SK-N-SH (cell line): ENCODE measurements around the gene RBM46.

ENCODE experiments used
- ELF1 ChIP-seq: IDR thresholded peaks from 2 replicates; pipeline ENCODE4 v1.4.0; 2012
- EP300 ChIP-seq, 2 experiments: IDR thresholded peaks; 2 replicates each; pipeline versions ENCODE4 v1.4.0 to v1.6.1; 2012; ENCODE audit warnings: borderline replicate concordance in 1 of 2, low read depth in 1 of 2, low read length in 1 of 2
- EZH2phosphoT487 ChIP-seq: fragments of 200-600 bp; sonication (generic); IDR thresholded peaks from 2 replicates; pipeline ENCODE4 v1.6.1; 2017; ENCODE audit warnings: low read depth, mixed run types, mild to moderate bottlenecking, antibody characterized with exemption, moderate library complexity, borderline replicate concordance
- FOXM1 ChIP-seq: IDR thresholded peaks from 2 replicates; pipeline ENCODE4 v1.4.0; 2012; ENCODE audit warnings: low read depth, mild to moderate bottlenecking
- JUND ChIP-seq: IDR thresholded peaks from 2 replicates; pipeline ENCODE4 v1.4.0; 2012
- POLR2AphosphoS5 ChIP-seq: IDR thresholded peaks from 2 replicates; pipeline ENCODE4 v1.6.1; 2012; ENCODE audit warnings: low read depth, low read length
- RAD21 ChIP-seq: IDR thresholded peaks from 2 replicates; pipeline ENCODE4 v1.6.1; 2012; ENCODE audit warnings: mild to moderate bottlenecking, low read length
- RCOR1 ChIP-seq: fragments of 150-350 bp; IDR thresholded peaks from 2 replicates; pipeline ENCODE4 v1.6.1; 2017; ENCODE audit warnings: antibody characterized with exemption, low read length
- RFX5 ChIP-seq: IDR thresholded peaks from 2 replicates; pipeline ENCODE4 v1.6.1; 2012; ENCODE audit warnings: mild to moderate bottlenecking, improper control_type of control experiment, low read length
- TF ChIP-seq, protein P1 (sequence below): IDR thresholded peaks from 2 replicates; pipeline ENCODE4; 2012

- TF ChIP-seq FOXM1 (no peak), ELF1 (no peak), EP300 (IDR thresholded peaks at IDR 0.05; ENCODE audit: borderline replicate concordance in 1 of 2, low read depth in 1 of 2, low read length in 1 of 2) (no peak), JUND (no peak), POLR2AphosphoS5 (no peak), RAD21 (no peak), EZH2phosphoT487 (no peak), RCOR1 (no peak), RFX5 (no peak)
- TF ChIP-seq, protein P1, sequence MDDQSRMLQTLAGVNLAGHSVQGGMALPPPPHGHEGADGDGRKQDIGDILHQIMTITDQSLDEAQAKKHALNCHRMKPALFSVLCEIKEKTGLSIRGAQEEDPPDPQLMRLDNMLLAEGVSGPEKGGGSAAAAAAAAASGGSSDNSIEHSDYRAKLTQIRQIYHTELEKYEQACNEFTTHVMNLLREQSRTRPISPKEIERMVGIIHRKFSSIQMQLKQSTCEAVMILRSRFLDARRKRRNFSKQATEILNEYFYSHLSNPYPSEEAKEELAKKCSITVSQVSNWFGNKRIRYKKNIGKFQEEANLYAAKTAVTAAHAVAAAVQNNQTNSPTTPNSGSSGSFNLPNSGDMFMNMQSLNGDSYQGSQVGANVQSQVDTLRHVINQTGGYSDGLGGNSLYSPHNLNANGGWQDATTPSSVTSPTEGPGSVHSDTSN: no peak
Measured at GRCh38 chr4:154858166-154858565, 77.1 kb downstream of the RBM46 start.
